Neural crest cell (in vitro differentiated cells): ENCODE measurements around the gene CSMD2. TPM values are rescaled to one million over a fixed set of nuclear protein-coding genes. Genes with fewer than 3 reads are reported as not detected.

Experiments used
- DNase-seq: peaks from one replicate; pipeline ENCODE4 v3.0.0; 2021; ENCODE audit warnings: low read depth, mixed read lengths, low spot score
- H3K27ac Mint-ChIP-seq: one replicate; pipeline ENCODE4 v1.8.0; 2021; ENCODE audit warnings: mild to moderate bottlenecking, mixed read lengths; ENCODE audit not compliant: unreplicated experiment
- H3K27me3 Mint-ChIP-seq: 2 replicates; pipeline ENCODE4 v1.8.0; 2021; ENCODE audit warnings: low read depth, mild to moderate bottlenecking, mixed read lengths
- H3K36me3 Mint-ChIP-seq: 2 replicates; pipeline ENCODE4 v1.8.0; 2021; ENCODE audit warnings: low read depth, mild to moderate bottlenecking, mixed read lengths
- H3K4me1 Mint-ChIP-seq: 2 replicates; pipeline ENCODE4 v1.8.0; 2021; ENCODE audit warnings: mixed read lengths
- H3K4me3 Mint-ChIP-seq: one replicate; pipeline ENCODE4 v1.8.0; 2021; ENCODE audit warnings: mild to moderate bottlenecking, mixed read lengths
- H3K9me3 Mint-ChIP-seq: 2 replicates; pipeline ENCODE4 v1.8.0; 2021; ENCODE audit warnings: mixed read lengths
- total RNA-seq: library from RNA; stranded (reverse); gene quantifications from 2 replicates; pipeline ENCODE4 v1.2.1, GENCODE V29; 2021
- TF ChIP-seq, protein P1 (sequence below): fragments of 200-600 bp; sonication (generic); conservative IDR thresholded peaks from 2 replicates; pipeline ENCODE4 v1.5.0; 2021; ENCODE audit warnings: antibody characterized with exemption, mild to moderate bottlenecking

CSMD2 gene
- total RNA-seq, 1 donor from 2014 or later: 0.40 TPM

DNA sequence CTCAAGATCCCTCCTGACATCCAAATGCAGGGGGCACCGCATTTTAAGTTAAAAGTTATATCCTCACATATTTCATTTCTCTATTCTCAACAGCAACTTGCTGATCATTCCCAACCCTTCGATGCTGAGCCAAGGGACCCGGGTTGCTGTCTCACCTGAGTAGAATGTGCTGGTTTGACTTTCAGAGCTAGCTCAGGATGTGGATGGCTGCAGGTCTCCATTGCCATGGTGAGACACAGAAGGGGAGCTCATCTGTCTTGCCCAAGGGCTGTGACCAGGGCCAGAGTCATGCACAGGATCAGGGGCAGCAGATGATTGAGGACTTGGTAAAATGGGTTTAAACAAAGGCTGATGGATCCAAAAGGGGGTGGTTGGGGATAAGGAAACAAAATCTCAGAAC is 189.1 kb downstream of the CSMD2 start:
- Mint-ChIP-seq H3K27ac (no peak overlapping the region), H3K9me3 (peaks cover 4% of the 10 kb centered on the region), H3K36me3 (no peaks in the 10 kb centered on the region), H3K4me3 (no peak overlapping the region), H3K27me3 (peaks cover 22% of the 10 kb centered on the region), H3K4me1 (peaks cover 7% of the 10 kb centered on the region)
- no peak for DNase-seq
- TF ChIP-seq, protein P1, sequence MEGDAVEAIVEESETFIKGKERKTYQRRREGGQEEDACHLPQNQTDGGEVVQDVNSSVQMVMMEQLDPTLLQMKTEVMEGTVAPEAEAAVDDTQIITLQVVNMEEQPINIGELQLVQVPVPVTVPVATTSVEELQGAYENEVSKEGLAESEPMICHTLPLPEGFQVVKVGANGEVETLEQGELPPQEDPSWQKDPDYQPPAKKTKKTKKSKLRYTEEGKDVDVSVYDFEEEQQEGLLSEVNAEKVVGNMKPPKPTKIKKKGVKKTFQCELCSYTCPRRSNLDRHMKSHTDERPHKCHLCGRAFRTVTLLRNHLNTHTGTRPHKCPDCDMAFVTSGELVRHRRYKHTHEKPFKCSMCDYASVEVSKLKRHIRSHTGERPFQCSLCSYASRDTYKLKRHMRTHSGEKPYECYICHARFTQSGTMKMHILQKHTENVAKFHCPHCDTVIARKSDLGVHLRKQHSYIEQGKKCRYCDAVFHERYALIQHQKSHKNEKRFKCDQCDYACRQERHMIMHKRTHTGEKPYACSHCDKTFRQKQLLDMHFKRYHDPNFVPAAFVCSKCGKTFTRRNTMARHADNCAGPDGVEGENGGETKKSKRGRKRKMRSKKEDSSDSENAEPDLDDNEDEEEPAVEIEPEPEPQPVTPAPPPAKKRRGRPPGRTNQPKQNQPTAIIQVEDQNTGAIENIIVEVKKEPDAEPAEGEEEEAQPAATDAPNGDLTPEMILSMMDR: no peak

DNA sequence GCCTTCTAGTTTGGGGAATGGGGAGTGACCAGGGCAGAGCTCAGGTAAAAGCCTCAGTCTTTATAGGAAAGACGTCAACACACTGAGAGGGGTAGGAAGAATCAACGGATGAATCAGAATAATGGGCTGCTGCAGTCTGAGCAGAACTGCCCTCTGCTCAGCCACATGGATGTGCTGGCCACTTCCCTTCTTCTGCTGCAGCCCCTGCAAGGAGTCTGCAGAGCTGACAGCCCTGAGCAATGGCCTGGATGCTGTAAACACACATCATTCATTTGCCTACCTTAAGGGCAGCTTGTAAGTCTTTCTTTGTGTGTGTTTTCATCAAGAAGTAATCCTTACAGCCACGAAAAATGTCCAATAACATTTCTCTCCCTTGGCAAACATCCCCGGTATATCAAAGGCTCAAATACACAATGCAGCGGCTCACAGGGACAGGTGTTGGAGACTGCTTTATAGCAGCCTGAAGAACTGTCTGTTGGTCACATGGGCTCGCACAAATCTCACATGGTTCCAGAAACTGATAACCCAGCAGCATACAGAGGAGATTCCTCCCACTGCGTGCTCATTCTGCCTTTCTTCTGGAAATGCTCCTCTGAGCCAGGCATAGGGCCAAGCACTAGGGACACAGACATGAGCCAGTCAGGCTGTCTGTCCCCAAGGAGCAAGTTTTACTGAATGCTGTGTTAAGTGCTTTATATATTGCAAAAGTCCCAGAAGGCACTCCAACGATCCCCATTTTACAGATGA is 191.1 kb downstream of the CSMD2 start:
- H3K9me3 Mint-ChIP-seq: no peaks in the 10 kb centered on the region
- TF ChIP-seq, protein P1: no peak
- H3K36me3 Mint-ChIP-seq: no peaks in the 10 kb centered on the region
- no peak overlapping the region for H3K4me3 Mint-ChIP-seq
- peaks cover 12% of the 10 kb centered on the region for H3K27me3 Mint-ChIP-seq
- peaks cover 7% of the 10 kb centered on the region for H3K4me1 Mint-ChIP-seq
- H3K27ac Mint-ChIP-seq: no peak overlapping the region
- no peak for DNase-seq

DNA sequence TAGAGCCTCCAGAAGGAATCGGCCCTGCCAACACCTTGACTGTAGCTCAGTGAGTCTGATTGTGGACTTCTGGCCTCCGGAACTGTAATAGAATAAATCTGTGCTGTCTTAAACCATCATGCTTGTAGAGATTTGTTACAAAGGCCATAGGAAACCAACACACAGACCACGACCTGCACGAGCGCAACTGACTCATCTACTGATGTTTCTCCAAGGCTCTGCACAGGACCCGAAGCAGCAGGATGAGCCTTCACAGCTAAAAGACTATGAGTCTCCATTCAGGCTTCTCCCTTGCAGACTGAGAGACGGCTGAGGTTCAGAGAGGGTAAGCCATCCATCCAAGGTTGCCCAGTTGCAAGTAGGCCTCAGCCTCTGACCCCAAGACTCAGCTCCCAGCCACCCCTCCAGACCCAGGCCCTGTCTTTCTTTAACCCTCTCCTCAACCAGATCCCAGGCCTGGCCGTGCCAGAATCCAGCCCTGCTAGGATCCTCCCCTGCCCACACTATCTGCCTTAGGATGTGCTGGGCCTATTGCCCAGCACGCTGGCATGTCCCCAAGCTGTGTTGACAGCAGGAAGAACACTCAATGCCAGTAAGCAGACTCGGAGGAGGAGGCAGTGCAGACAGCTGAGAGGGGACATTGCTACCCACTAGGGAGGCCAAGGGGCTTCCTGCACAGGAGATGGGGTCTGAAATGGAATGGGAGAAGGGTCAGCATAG is 192.2 kb downstream of the CSMD2 start:
- H3K27ac Mint-ChIP-seq: no peak overlapping the region
- H3K4me3 Mint-ChIP-seq: no peak overlapping the region
- TF ChIP-seq, protein P1: no peak
- peaks cover 7% of the 10 kb centered on the region for H3K4me1 Mint-ChIP-seq
- peaks cover 3% of the 10 kb centered on the region for H3K27me3 Mint-ChIP-seq
- DNase-seq: no peak
- no peaks in the 10 kb centered on the region for H3K9me3 Mint-ChIP-seq
- no peaks in the 10 kb centered on the region for H3K36me3 Mint-ChIP-seq

DNA sequence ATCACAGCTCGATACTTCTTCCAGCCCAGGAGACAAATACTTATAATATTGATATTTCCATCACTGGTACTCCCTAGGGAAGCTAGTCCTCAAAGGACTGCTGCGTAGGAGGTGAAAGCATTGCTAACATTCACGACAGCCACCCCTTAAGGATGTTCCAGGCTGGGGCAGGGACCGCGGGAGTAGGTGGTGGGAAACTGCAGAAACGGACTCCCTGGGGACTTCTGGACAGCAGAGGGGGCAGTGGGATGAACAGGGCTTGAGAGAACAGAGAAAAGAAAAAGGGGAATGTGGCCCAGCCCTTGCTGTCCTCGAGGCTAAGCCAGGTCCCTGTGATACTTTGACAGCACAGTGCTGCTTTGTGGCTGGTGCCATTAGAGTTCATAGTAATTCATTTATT is 193.1 kb downstream of the CSMD2 start:
- no peak overlapping the region for H3K27ac Mint-ChIP-seq

GRCh38 chr1:33971018-33971710 is 193.9 kb downstream of the CSMD2 start:
- TF ChIP-seq, protein P1: no peak
- Mint-ChIP-seq H3K27me3 (no peaks in the 10 kb centered on the region), H3K36me3 (no peaks in the 10 kb centered on the region), H3K9me3 (no peaks in the 10 kb centered on the region), H3K4me1 (peaks cover 7% of the 10 kb centered on the region), H3K27ac (no peak overlapping the region), H3K4me3 (no peak overlapping the region)
- DNase-seq: no peak

More for the DNA sequence above, 193.1 kb downstream of the CSMD2 start:
- H3K4me1 Mint-ChIP-seq: peaks cover 7% of the 10 kb centered on the region
- no peaks in the 10 kb centered on the region for H3K9me3 Mint-ChIP-seq
- H3K27me3 Mint-ChIP-seq: peaks cover 3% of the 10 kb centered on the region
- DNase-seq: no peak
- no peak overlapping the region for H3K4me3 Mint-ChIP-seq
- no peaks in the 10 kb centered on the region for H3K36me3 Mint-ChIP-seq
- TF ChIP-seq, protein P1: no peak
